PFSK-1 (cell line): ENCODE measurements around the gene USH2A.

ENCODE experiments used
- FOXP2 ChIP-seq: optimal IDR thresholded peaks from 2 replicates; pipeline ENCODE3; 2011; ENCODE audit warnings: borderline replicate concordance, control low read depth, inconsistent platforms; ENCODE audit not compliant: insufficient read depth; ENCODE audit errors: extremely low read length, extremely low read depth
- POLR2AphosphoS5 ChIP-seq: IDR thresholded peaks from 2 replicates; pipeline ENCODE4 v1.6.1; 2012; ENCODE audit warnings: low read depth, mild to moderate bottlenecking, control low read depth, low read length, moderate library complexity
- SIN3A ChIP-seq: IDR thresholded peaks from 2 replicates; pipeline ENCODE4 v1.6.1; 2012; ENCODE audit warnings: mild to moderate bottlenecking, low read length, moderate library complexity, borderline replicate concordance; ENCODE audit not compliant: insufficient read depth
- TAF1 ChIP-seq: IDR thresholded peaks from 2 replicates; pipeline ENCODE4 v1.6.1; 2012; ENCODE audit warnings: low read length, control low read depth, borderline replicate concordance; ENCODE audit not compliant: insufficient read depth

GRCh38 chr1:216350186-216350585 lies 73.1 kb downstream of the USH2A start:
- TF ChIP-seq FOXP2 = no peak
- TF ChIP-seq SIN3A = no peak
- TF ChIP-seq POLR2AphosphoS5 = no peak
- no peak for TF ChIP-seq TAF1
